ENCODE data around the gene HTT. TPM values are rescaled to one million over a fixed set of nuclear protein-coding genes. Genes with fewer than 3 reads are reported as not detected.

The HTT gene
- total RNA-seq, 6 experiments from 2014 or later, result 38.1 to 52.0 (median 47.8) TPM

- no peak for DNase-seq
- Mint-ChIP-seq H3K9me3 (no peaks in the 10 kb centered on the region), H3K36me3 (ENCODE audit: low read depth) (peaks cover 5% of the 10 kb centered on the region), H3K4me1 (ENCODE audit: low read depth) (peaks cover 16% of the 10 kb centered on the region), H3K27ac (no peak overlapping the region), H3K27me3 (ENCODE audit: insufficient read depth) (peaks cover 1% of the 10 kb centered on the region; the same call in 1 of the 2 replicates), H3K4me3 (no peak overlapping the region)
- TF ChIP-seq, protein P1, sequence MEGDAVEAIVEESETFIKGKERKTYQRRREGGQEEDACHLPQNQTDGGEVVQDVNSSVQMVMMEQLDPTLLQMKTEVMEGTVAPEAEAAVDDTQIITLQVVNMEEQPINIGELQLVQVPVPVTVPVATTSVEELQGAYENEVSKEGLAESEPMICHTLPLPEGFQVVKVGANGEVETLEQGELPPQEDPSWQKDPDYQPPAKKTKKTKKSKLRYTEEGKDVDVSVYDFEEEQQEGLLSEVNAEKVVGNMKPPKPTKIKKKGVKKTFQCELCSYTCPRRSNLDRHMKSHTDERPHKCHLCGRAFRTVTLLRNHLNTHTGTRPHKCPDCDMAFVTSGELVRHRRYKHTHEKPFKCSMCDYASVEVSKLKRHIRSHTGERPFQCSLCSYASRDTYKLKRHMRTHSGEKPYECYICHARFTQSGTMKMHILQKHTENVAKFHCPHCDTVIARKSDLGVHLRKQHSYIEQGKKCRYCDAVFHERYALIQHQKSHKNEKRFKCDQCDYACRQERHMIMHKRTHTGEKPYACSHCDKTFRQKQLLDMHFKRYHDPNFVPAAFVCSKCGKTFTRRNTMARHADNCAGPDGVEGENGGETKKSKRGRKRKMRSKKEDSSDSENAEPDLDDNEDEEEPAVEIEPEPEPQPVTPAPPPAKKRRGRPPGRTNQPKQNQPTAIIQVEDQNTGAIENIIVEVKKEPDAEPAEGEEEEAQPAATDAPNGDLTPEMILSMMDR (IDR thresholded peaks at IDR 0.05), result no peak
Measured at GRCh38 chr4:3237266-3237665, 162.8 kb downstream of the HTT start.

DNA sequence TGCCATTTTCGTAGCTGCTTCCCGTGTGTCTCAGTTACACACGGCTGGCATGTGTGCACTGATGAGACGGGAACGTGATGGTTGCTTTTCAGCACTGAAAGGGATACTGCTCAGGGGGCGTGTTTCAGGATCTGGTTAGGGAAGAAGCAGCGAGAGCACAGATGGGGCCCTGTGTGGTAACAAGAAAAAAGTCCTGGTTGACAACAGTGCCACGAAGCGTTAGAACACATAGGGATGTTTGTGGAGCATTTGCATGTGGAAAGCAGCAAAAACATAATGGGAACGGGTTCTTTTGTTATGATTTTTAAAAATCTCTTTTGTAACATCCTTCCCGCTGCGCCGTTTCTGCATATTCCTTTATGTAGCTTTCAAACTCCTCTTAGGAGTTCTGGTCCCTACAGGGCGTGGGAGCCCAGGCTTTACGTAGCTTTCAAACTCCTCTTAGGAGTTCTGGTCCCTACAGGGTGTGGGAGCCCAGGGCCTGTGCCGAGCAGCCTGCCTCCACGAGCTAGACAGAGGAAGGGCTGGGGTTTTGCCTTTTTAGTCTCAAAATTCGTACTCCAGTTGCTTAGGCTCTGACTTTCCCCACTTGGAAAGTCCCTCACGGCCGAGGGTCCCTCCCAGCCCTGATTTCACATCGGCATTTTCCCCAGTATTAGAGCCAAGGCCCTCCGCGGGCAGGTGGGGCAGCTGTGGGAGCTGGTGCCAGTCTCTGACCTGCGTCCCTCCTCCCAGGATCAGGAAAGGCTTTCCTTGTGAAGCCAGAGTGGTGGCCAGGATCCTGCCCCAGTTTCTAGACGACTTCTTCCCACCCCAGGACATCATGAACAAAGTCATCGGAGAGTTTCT lies 163.5 kb downstream of the HTT start:
- no peak overlapping the region for H3K27ac Mint-ChIP-seq
- H3K9me3 Mint-ChIP-seq, result no peaks in the 10 kb centered on the region
- H3K36me3 Mint-ChIP-seq (ENCODE audit: low read depth), result peaks cover 5% of the 10 kb centered on the region
- peaks cover 18% of the 10 kb centered on the region for H3K4me1 Mint-ChIP-seq (ENCODE audit: low read depth)
- TF ChIP-seq, protein P1 (IDR thresholded peaks at IDR 0.05), result no peak
- DNase-seq, result no peak
- no peak overlapping the region for H3K4me3 Mint-ChIP-seq
- H3K27me3 Mint-ChIP-seq (ENCODE audit: insufficient read depth), result peaks cover 1% of the 10 kb centered on the region; the same call in 1 of the 2 replicates

GRCh38 chr4:3238721-3239120 lies 164.2 kb downstream of the HTT start:
- DNase-seq, result no peak
- H3K36me3 Mint-ChIP-seq (ENCODE audit: low read depth), result peaks cover 2% of the 10 kb centered on the region
- H3K27me3 Mint-ChIP-seq (ENCODE audit: insufficient read depth), result no peaks in the 10 kb centered on the region
- no peak overlapping the region for H3K4me3 Mint-ChIP-seq
- peaks cover 15% of the 10 kb centered on the region for H3K4me1 Mint-ChIP-seq (ENCODE audit: low read depth)
- H3K9me3 Mint-ChIP-seq, result no peaks in the 10 kb centered on the region
- no peak overlapping the region for H3K27ac Mint-ChIP-seq
- TF ChIP-seq, protein P1 (IDR thresholded peaks at IDR 0.05), result no peak

DNA sequence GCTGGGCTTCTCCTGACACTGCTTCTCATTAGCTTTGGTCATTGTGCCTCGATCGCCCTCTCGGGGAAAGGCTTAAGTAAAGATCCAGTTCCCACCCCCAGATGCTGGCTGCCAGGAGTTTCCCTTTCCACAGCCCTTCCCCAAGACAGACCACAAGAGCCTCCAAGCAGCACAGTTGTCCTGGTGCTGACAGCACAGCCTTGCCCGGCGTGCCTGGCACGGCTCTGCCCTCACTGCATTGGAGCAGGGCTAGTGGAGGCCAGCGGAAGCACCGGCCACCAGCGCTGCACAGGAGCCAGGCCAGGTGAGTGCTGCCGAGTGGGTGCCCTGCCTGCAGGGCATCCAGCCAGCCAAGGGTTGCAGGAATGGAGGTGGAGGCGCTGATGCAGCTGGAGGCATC lies 164.8 kb downstream of the HTT start:
- TF ChIP-seq, protein P1 (IDR thresholded peaks at IDR 0.05), result no peak
- no peaks in the 10 kb centered on the region; the same call in none of the 2 replicates for H3K36me3 Mint-ChIP-seq (ENCODE audit: low read depth)
- no peak for DNase-seq
- no peak overlapping the region for H3K27ac Mint-ChIP-seq
- no peaks in the 10 kb centered on the region for H3K27me3 Mint-ChIP-seq (ENCODE audit: insufficient read depth)
- H3K9me3 Mint-ChIP-seq, result no peaks in the 10 kb centered on the region
- H3K4me1 Mint-ChIP-seq (ENCODE audit: low read depth), result peaks cover 12% of the 10 kb centered on the region
- H3K4me3 Mint-ChIP-seq, result no peak overlapping the region

DNA sequence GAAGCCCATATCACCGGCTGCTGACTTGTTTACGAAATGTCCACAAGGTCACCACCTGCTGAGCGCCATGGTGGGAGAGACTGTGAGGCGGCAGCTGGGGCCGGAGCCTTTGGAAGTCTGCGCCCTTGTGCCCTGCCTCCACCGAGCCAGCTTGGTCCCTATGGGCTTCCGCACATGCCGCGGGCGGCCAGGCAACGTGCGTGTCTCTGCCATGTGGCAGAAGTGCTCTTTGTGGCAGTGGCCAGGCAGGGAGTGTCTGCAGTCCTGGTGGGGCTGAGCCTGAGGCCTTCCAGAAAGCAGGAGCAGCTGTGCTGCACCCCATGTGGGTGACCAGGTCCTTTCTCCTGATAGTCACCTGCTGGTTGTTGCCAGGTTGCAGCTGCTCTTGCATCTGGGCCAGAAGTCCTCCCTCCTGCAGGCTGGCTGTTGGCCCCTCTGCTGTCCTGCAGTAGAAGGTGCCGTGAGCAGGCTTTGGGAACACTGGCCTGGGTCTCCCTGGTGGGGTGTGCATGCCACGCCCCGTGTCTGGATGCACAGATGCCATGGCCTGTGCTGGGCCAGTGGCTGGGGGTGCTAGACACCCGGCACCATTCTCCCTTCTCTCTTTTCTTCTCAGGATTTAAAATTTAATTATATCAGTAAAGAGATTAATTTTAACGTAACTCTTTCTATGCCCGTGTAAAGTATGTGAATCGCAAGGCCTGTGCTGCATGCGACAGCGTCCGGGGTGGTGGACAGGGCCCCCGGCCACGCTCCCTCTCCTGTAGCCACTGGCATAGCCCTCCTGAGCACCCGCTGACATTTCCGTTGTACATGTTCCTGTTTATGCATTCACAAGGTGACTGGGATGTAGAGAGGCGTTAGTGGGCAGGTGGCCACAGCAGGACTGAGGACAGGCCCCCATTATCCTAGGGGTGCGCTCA lies 165.8 kb downstream of the HTT start:
- H3K9me3 Mint-ChIP-seq, result no peaks in the 10 kb centered on the region
- TF ChIP-seq, protein P1 (IDR thresholded peaks at IDR 0.05), result no peak
- peaks cover 12% of the 10 kb centered on the region for H3K4me1 Mint-ChIP-seq (ENCODE audit: low read depth)
- H3K27me3 Mint-ChIP-seq (ENCODE audit: insufficient read depth), result peaks cover 1% of the 10 kb centered on the region; the same call in 1 of the 2 replicates
- H3K27ac Mint-ChIP-seq, result no peak overlapping the region
- DNase-seq, result no peak
- H3K36me3 Mint-ChIP-seq (ENCODE audit: low read depth), result no peaks in the 10 kb centered on the region; the same call in none of the 2 replicates
- H3K4me3 Mint-ChIP-seq, result no peak overlapping the region
